ENCODE results near the gene ADAMTS4.
A peak's percentile ranks its signal among the peaks of the same experiment; 100 is the strongest.

The ADAMTS4 gene

GRCh38 chr1:161153682-161154337, 45.0 kb downstream of the ADAMTS4 start, which contains the start of gene UFC1:
TSS of gene UFC1 (plus strand) at chr1:161153978. CDS start at chr1:161153998, 20 bp downstream.
- peak; percentile 87 for DNase-seq (ENCODE audit: low spot score)

- no peak for DNase-seq (ENCODE audit: low spot score)
Measured at GRCh38 chr1:161153176-161153575, 45.7 kb downstream of the ADAMTS4 start.

GRCh38 chr1:161145832-161146231, 53.0 kb downstream of the ADAMTS4 start:
- no peak for DNase-seq (ENCODE audit: low spot score)

- DNase-seq (ENCODE audit: low spot score), result no peak
Measured at GRCh38 chr1:161140755-161141400, 58.0 kb downstream of the ADAMTS4 start.

GRCh38 chr1:161139766-161140165, 59.1 kb downstream of the ADAMTS4 start:
- peak; percentile 66 for DNase-seq (ENCODE audit: low spot score)

- no peak for DNase-seq (ENCODE audit: low spot score)
Measured at GRCh38 chr1:161138431-161138830, 60.4 kb downstream of the ADAMTS4 start.

- DNase-seq (ENCODE audit: low spot score), result no peak
Measured at GRCh38 chr1:161137881-161138280, 61.0 kb downstream of the ADAMTS4 start.
